Endometrial microvascular endothelial cells (primary cell): ENCODE results near the gene PPM1F. TPM values are rescaled to one million over a fixed set of nuclear protein-coding genes. Genes with fewer than 3 reads are reported as not detected.
"Not testable (repeated sequence)": the region's sequence is repeated elsewhere in the genome, so short reads cannot be mapped to it uniquely, and the experiment has no call there.

Experiments
- in situ Hi-C: cut with HindIII; loops from 2 replicates; pipeline ENCODE4 v1.10.0; 2017; ENCODE audit warnings: low sequenced_read_pairs, low pct_unique_long_range_greater_than_20kb; ENCODE audit errors: inconsistent ontology term
- total RNA-seq: library from RNA; depleted of rRNA; stranded (reverse); fragments of >200 nt; gene quantifications from one replicate; pipeline ENCODE4 v1.2.3, GENCODE V29; 2015; ENCODE audit errors: inconsistent ontology term

The PPM1F gene
- total RNA-seq, 1 donor from 2014 or later, result 194 TPM

GRCh38 chr22:21876486-21877176, 76.0 kb downstream of the PPM1F start:
- in situ Hi-C loops, result no loop called here

- in situ Hi-C loops, result not testable (repeated sequence)
Measured at GRCh38 chr22:21874953-21875352, 77.7 kb downstream of the PPM1F start.

GRCh38 chr22:21873619-21874018, 79.0 kb downstream of the PPM1F start:
- in situ Hi-C loops, result no loop called here

GRCh38 chr22:21872741-21873140, 79.9 kb downstream of the PPM1F start:
- in situ Hi-C loops, result not testable (repeated sequence)

Other genes with a start within 250 kb of the PPM1F start
- 0.93 TPM for gene YPEL1, start 217.1 kb downstream of the PPM1F start, total RNA-seq
- 68.0 TPM for gene MAPK1, start 85.2 kb downstream of the PPM1F start, total RNA-seq
- gene TOP3B, start 29.9 kb upstream of the PPM1F start, total RNA-seq, result 45.5 TPM